Placental epithelial cell (primary cell): ENCODE results near the gene GDF11. TPM values are rescaled to one million over a fixed set of nuclear protein-coding genes. Genes with fewer than 3 reads are reported as not detected.

Source experiments
- small RNA-seq: library from RNA; depleted of rRNA; stranded (forward); fragments of <200 nt; gene quantifications from one replicate; pipeline ENCODE3, GENCODE V24; 2012
- total RNA-seq: library from RNA; depleted of rRNA; stranded (reverse); fragments of >200 nt; gene quantifications from 2 replicates; pipeline ENCODE4 v1.2.3, GENCODE V29; 2012

The GDF11 gene
- total RNA-seq = 1.6 and 5.3 TPM in 2 replicates

DNA sequence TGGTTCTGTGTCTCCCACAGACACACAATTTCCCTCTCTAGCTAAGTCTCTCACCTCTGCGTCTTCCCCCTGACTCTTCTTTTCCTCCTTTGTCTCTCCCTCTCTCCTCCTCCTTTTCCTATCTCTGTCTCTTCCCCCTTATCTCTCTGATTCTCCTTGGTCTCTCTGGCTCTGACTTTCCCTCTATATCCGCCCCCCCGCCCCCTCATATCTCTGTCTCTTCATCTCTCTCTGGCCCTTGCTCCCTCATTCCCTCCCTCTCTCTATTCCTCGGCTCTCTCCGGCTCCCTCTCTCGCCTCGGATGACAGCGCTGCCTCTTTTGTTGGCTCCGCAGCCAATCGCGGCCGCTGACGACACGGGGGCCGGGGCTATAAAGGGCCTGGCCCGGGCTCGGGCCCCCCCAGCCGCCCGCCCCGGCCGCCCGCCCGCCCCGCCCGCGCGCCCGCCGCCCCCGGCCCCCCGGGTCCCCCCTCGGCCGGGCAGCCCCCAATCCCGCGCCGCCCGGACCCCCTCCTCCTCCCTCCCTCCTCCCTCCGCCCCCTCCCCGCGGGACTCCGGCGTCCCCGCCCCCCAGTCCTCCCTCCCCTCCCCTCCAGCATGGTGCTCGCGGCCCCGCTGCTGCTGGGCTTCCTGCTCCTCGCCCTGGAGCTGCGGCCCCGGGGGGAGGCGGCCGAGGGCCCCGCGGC is at the start of gene GDF11:
GDF11 (plus strand) TSS at position 404 of the 687 bp plus-strand sequence; CDS start at position 599, 195 bp downstream.

GRCh38 chr12:55707841-55708694 is 34.9 kb upstream of the GDF11 start, which contains the start of gene ITGA7:
ITGA7 (minus strand) TSS chr12:55707904; CDS start chr12:55707682, 222 bp downstream.

GRCh38 chr12:55715833-55716581 is 26.9 kb upstream of the GDF11 start, which contains the start of gene BLOC1S1:
BLOC1S1 (plus strand) TSS chr12:55716046; CDS start chr12:55716052, 6 bp downstream.

DNA sequence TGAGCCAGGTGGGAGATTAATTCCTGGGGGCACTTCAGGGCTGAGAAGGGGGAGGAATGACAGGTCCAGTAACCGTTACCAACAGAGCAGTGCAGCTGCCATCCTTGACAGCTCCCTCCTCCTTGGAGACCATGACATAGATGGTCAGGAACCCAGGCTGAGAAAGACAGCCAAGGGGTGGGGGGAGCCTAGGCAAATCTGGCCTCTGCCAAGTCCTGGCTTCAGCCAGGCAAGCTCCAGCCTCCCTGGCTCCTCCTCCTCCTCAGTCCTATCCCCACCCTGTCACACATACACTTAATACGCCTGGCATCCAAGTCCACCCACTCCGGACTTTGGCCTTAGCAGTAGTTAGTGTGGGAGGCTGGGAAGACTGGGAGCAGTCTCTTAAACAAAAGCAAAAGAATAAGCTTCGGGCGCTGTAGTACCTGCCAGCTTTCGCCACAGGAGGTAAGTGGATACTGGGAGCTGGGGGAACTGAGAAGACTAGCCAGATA is 22.8 kb upstream of the GDF11 start, which contains the start of gene RDH5:
RDH5 (plus strand) TSS at position 323 of the 494 bp plus-strand sequence. CDS start 792 bp downstream, outside the sequence.

GRCh38 chr12:55728939-55729818 is 13.7 kb upstream of the GDF11 start, which contains the start of gene CD63:
CD63 (minus strand) TSS chr12:55729009; CDS start chr12:55728341, 668 bp downstream.

Small RNAs within 50 kb of the gene (small RNA-seq; reads per million reads assigned to genes)
- gene AC009779.1 = not detected
- not detected for gene RF00017

Other genes starting within 250 kb of the GDF11 start
- gene OR6C4, start 193.5 kb upstream of the GDF11 start, total RNA-seq = not detected in 2 replicates
- not detected in 2 replicates for gene OR2AP1, start 170.7 kb upstream of the GDF11 start, total RNA-seq
- gene OR10P1, start 106.2 kb upstream of the GDF11 start, total RNA-seq = not detected in 2 replicates
- 0.22 and 0.39 TPM in 2 replicates for gene ITGA7, start 35.2 kb upstream of the GDF11 start, total RNA-seq
- 33.4 and 64.9 TPM in 2 replicates for gene BLOC1S1, start 27.1 kb upstream of the GDF11 start, total RNA-seq
- 2.3 and 5.9 TPM in 2 replicates for gene RDH5, start 22.7 kb upstream of the GDF11 start, total RNA-seq
- 692 and 1,100 TPM in 2 replicates for gene CD63, start 14.1 kb upstream of the GDF11 start, total RNA-seq
- 45.9 and 68.3 TPM in 2 replicates for gene SARNP, start 74.6 kb downstream of the GDF11 start, total RNA-seq
- gene ORMDL2, start 74.9 kb downstream of the GDF11 start, total RNA-seq = 19.2 and 36.0 TPM in 2 replicates
- 42.8 and 55.3 TPM in 2 replicates for gene DNAJC14, start 86.5 kb downstream of the GDF11 start, total RNA-seq
- gene MMP19, start 99.8 kb downstream of the GDF11 start, total RNA-seq = 4.7 and 4.9 TPM in 2 replicates
- gene PYM1, start 184.8 kb downstream of the GDF11 start, total RNA-seq = 20.7 and 33.4 TPM in 2 replicates
- 143 and 269 TPM in 2 replicates for gene DGKA, start 188.0 kb downstream of the GDF11 start, total RNA-seq
- gene PMEL, start 222.9 kb downstream of the GDF11 start, total RNA-seq = 2.1 and 7.1 TPM in 2 replicates
- 50.5 and 62.8 TPM in 2 replicates for gene CDK2, start 223.7 kb downstream of the GDF11 start, total RNA-seq
- 87.6 and 122 TPM in 2 replicates for gene RAB5B, start 231.0 kb downstream of the GDF11 start, total RNA-seq